B cell (primary cell): Measurements from ENCODE around the gene DTX3L. TPM values are rescaled to one million over a fixed set of nuclear protein-coding genes. Genes with fewer than 3 reads are reported as not detected.

Source experiments
- ATAC-seq: fragments of 200-7000 bp; cut with Tn5 transposase; one replicate; pipeline ENCODE4 v1.10.0; 2021; ENCODE audit warnings: low read depth, mild to moderate bottlenecking, moderate number of reproducible peaks, moderate library complexity
- CTCF ChIA-PET: fragments of 350-600 bp; sonication (Branson Sonifier 250); formaldehyde crosslinking; loops from one replicate; lab custom pipeline; 2021; ENCODE audit warnings: antibody characterized with exemption, inconsistent platforms; lab: Charles Lee
- POLR2A ChIA-PET: fragments of 350-600 bp; sonication (Branson Sonifier 250); formaldehyde crosslinking; loops from one replicate; lab custom pipeline; 2021; ENCODE audit warnings: antibody characterized with exemption; lab: Charles Lee
- DNase-seq: peaks from one replicate; pipeline ENCODE4 v3.0.0; 2013
- H2AFZ ChIP-seq: 2 replicates; pipeline ENCODE4 v1.6.1; 2012; ENCODE audit warnings: mild to moderate bottlenecking, low read depth, low read length; ENCODE audit not compliant: insufficient read depth, poor library complexity, severe bottlenecking
- H3K27ac ChIP-seq, 2 donors: 1 replicate in 1 of 2; 2 replicates in 1 of 2; pipeline ENCODE4 v1.5.1; 2012 to 2013; ENCODE audit warnings: low read length in 2 of 2, mild to moderate bottlenecking in 2 of 2, moderate library complexity in 1 of 2
- H3K27me3 ChIP-seq, 4 experiments: fragments of 200-600 bp in 1 of 4; sonication (generic) in 1 of 4; replicated peaks in 1 of 4; 1 replicate in 2 of 4; 2 replicates in 2 of 4; pipeline versions ENCODE4 v1.6.1 to v1.7.0; 2013 to 2016; ENCODE audit warnings: low read length in 3 of 4, mild to moderate bottlenecking in 2 of 4, mixed read lengths in 1 of 4, moderate library complexity in 1 of 4; ENCODE audit not compliant: insufficient read depth in 4 of 4, control insufficient read depth in 3 of 4; ENCODE audit errors: control extremely low read depth in 1 of 4
- H3K36me3 ChIP-seq, 2 experiments: replicated peaks in 1 of 2; 1 replicate in 1 of 2; 2 replicates in 1 of 2; pipeline versions ENCODE4 v1.6.1 to v1.7.1; 2013; ENCODE audit warnings: low read length in 1 of 2; ENCODE audit not compliant: insufficient read depth in 2 of 2, control insufficient read depth in 1 of 2; ENCODE audit errors: control extremely low read depth in 1 of 2, extremely low read depth in 1 of 2
- H3K4me1 ChIP-seq, 2 donors: fragments of 200-600 bp in 1 of 2; sonication (generic) in 1 of 2; 1 replicate in 1 of 2; 2 replicates in 1 of 2; pipeline versions ENCODE4 v1.5.1 to v1.6.1; 2013 to 2017; ENCODE audit warnings: low read length in 2 of 2; ENCODE audit not compliant: control insufficient read depth in 2 of 2, insufficient read depth in 2 of 2
- H3K4me2 ChIP-seq: replicated peaks from 2 replicates; pipeline ENCODE3; 2012; ENCODE audit warnings: mild to moderate bottlenecking, low read depth, low read length; ENCODE audit not compliant: poor library complexity, severe bottlenecking
- H3K4me3 ChIP-seq, 5 experiments: fragments of 200-600 bp in 1 of 5; sonication (generic) in 1 of 5; 1 replicate in 3 of 5; 2 replicates in 2 of 5; pipeline versions ENCODE4 v1.5.1 to v1.7.0; 2011 to 2016; ENCODE audit warnings: low read length in 4 of 5, mild to moderate bottlenecking in 4 of 5, low read depth in 2 of 5, control low read depth in 1 of 5, moderate library complexity in 1 of 5; ENCODE audit not compliant: insufficient read depth in 1 of 5; ENCODE audit errors: control extremely low read depth in 1 of 5, extremely low read depth in 1 of 5
- H3K79me2 ChIP-seq: fragments of 200-600 bp; sonication (generic); one replicate; pipeline ENCODE4 v1.6.0; 2016; ENCODE audit warnings: low read length; ENCODE audit not compliant: control insufficient read depth, insufficient read depth
- H3K9ac ChIP-seq: fragments of 200-600 bp; sonication (generic); 2 replicates; pipeline ENCODE4 v1.6.1; 2017; ENCODE audit warnings: mild to moderate bottlenecking, low read length, moderate library complexity
- H3K9me3 ChIP-seq, 3 donors: one replicate each; pipeline versions ENCODE4 v1.6.1 to v1.7.1; 2013; ENCODE audit warnings: low read length in 2 of 3; ENCODE audit not compliant: control insufficient read depth in 2 of 3, insufficient read depth in 1 of 3; ENCODE audit errors: control extremely low read depth in 1 of 3
- H4K20me1 ChIP-seq: 2 replicates; pipeline ENCODE4 v1.6.0; 2012; ENCODE audit warnings: mild to moderate bottlenecking, low read length; ENCODE audit not compliant: insufficient read depth, control insufficient read depth, poor library complexity, severe bottlenecking
- H3K27ac Mint-ChIP-seq: one replicate; pipeline ENCODE4 v1.8.0; 2021; ENCODE audit warnings: mixed read lengths
- H3K27me3 Mint-ChIP-seq: one replicate; pipeline ENCODE4 v1.8.0; 2021; ENCODE audit warnings: mixed read lengths
- H3K4me1 Mint-ChIP-seq: one replicate; pipeline ENCODE4 v1.8.0; 2021; ENCODE audit warnings: mixed read lengths
- H3K4me3 Mint-ChIP-seq: one replicate; pipeline ENCODE4 v1.8.0; 2021; ENCODE audit warnings: mixed read lengths
- H3K9me3 Mint-ChIP-seq: one replicate; pipeline ENCODE4 v1.8.0; 2022; ENCODE audit warnings: mixed read lengths; ENCODE audit not compliant: insufficient read depth
- CTCF ChIP-seq: fragments of 200-600 bp; IDR thresholded peaks from one replicate; pipeline ENCODE4 v1.8.0; 2022; ENCODE audit warnings: antibody characterized with exemption, mild to moderate bottlenecking
- EZH2 ChIP-seq: IDR thresholded peaks from 2 replicates; pipeline ENCODE4 v1.6.1; 2012; ENCODE audit warnings: borderline replicate concordance, low read depth, mild to moderate bottlenecking, moderate library complexity, low read length; ENCODE audit not compliant: insufficient read depth, poor library complexity, severe bottlenecking
- WGBS: methylation state at CpG from one replicate; pipeline ENCODE4 v1.1.5; 2013; ENCODE audit warnings: missing lambda C conversion rate; ENCODE audit not compliant: insufficient coverage; 5-methylcytosine and 5-hydroxymethylcytosine counted together
- intact Hi-C: fragments of 100-400 bp; cut with micrococcal nuclease; formaldehyde crosslinking; loops from one replicate; pipeline ENCODE4 v1.10.0; 2022
- polyA plus RNA-seq: library from polyadenylated mRNA; depleted of rRNA; stranded (reverse); fragments of >200 nt; gene quantifications from 2 replicates; pipeline ENCODE4 v1.2.3, GENCODE V29; 2012
- total RNA-seq, 2 donors: library from RNA; stranded (reverse); fragments of 120-200 nt in 1 of 2; gene quantifications; 1 replicate in 1 of 2; 2 replicates in 1 of 2; pipeline versions ENCODE4 v1.2.3 to v1.2.4, GENCODE V29; 2013 to 2022

The DTX3L gene
- total and polyA plus RNA-seq, 2 donors (not counting 1 experiment from before 2014, with no cell fraction given) = 8.1 to 41.1 TPM

- Histone ChIP-seq H3K27ac (no peak overlapping the region), H4K20me1 (no peaks in the 10 kb centered on the region), H3K4me1 (no peaks in the 10 kb centered on the region), H3K9me3 (no peaks in the 10 kb centered on the region), H2AFZ (no peak overlapping the region), H3K27me3 (no peaks in the 10 kb centered on the region), H3K36me3 (peaks cover 19 to 80% of the 10 kb centered on the region in 2 experiments), H3K79me2 (peaks cover under 1% of the 10 kb centered on the region), H3K9ac (no peak overlapping the region), H3K4me3 (no peak overlapping the region), H3K4me2 (no peak overlapping the region)
- no peak for TF ChIP-seq EZH2
- no peak for TF ChIP-seq CTCF
- H3K4me1 Mint-ChIP-seq = peaks cover under 1% of the 10 kb centered on the region
- no peak overlapping the region for H3K27ac Mint-ChIP-seq
- no CpG with 5 or more reads among the region's 1 CpG for WGBS
- DNase-seq = no peak
- ChIA-PET CTCF (interaction anchor here (0.5 to 2.5 kb wide), 4 partner anchors 13 to 394 kb away, joined by 3 to 7 read pairs (median 3); no protein-coding TSS in a partner anchor), POLR2A (no interaction called here)
- H3K4me3 Mint-ChIP-seq = no peak overlapping the region
- no peaks in the 10 kb centered on the region for H3K9me3 Mint-ChIP-seq
- no peaks in the 10 kb centered on the region for H3K27me3 Mint-ChIP-seq
- ATAC-seq = no peak
- intact Hi-C loops = no loop called here
These were observed 15.5 kb upstream of the DTX3L start for GRCh38 chr3:122548619-122549018.

- H4K20me1 ChIP-seq = no peaks in the 10 kb centered on the region
- H3K36me3 ChIP-seq = peaks cover 3 to 84% of the 10 kb centered on the region in 2 experiments
- no peaks in the 10 kb centered on the region for H3K9me3 ChIP-seq
- no peaks in the 10 kb centered on the region for H3K27me3 ChIP-seq
- H3K79me2 ChIP-seq = peaks cover 27% of the 10 kb centered on the region
- no peaks in the 10 kb centered on the region for H3K9me3 Mint-ChIP-seq
- no peak overlapping the region for H3K4me2 ChIP-seq
- no peak overlapping the region for H2AFZ ChIP-seq
- H3K4me3 Mint-ChIP-seq = no peak overlapping the region
- H3K4me1 Mint-ChIP-seq = peaks cover 5% of the 10 kb centered on the region
- POLR2A ChIA-PET = no interaction called here
- H3K4me3 ChIP-seq = no peak overlapping the region
- H3K4me1 ChIP-seq = no peaks in the 10 kb centered on the region
- H3K9ac ChIP-seq = no peak overlapping the region
- CTCF ChIA-PET = no interaction called here
- no peak overlapping the region for H3K27ac Mint-ChIP-seq
- TF ChIP-seq CTCF (no peak), EZH2 (no peak)
- intact Hi-C loops = no loop called here
- no peak overlapping the region for H3K27ac ChIP-seq
- no peaks in the 10 kb centered on the region for H3K27me3 Mint-ChIP-seq
- ATAC-seq (no peak), DNase-seq (no peak)
- WGBS = no CpG with 5 or more reads among the region's 3 CpGs
These were observed 11.0 kb upstream of the DTX3L start for GRCh38 chr3:122553171-122553570.
